Type B pancreatic cell (in vitro differentiated cells): ENCODE results near the gene OMA1. TPM values are rescaled to one million over a fixed set of nuclear protein-coding genes. Genes with fewer than 3 reads are reported as not detected.

Experiments used
- DNase-seq: peaks from one replicate; pipeline ENCODE4 v3.0.0; 2021; ENCODE audit warnings: mixed read lengths; ENCODE audit not compliant: unreplicated experiment; ENCODE audit errors: extremely low spot score
- H3K27ac Mint-ChIP-seq: 2 replicates; pipeline ENCODE4 v1.8.0; 2021; ENCODE audit warnings: mild to moderate bottlenecking, mixed read lengths
- H3K27me3 Mint-ChIP-seq: 2 replicates; pipeline ENCODE4 v1.8.0; 2021; ENCODE audit warnings: mixed read lengths
- H3K36me3 Mint-ChIP-seq: 2 replicates; pipeline ENCODE4 v1.8.0; 2021; ENCODE audit warnings: mixed read lengths
- H3K4me1 Mint-ChIP-seq: one replicate; pipeline ENCODE4 v1.8.0; 2021; ENCODE audit warnings: mixed read lengths; ENCODE audit not compliant: unreplicated experiment
- H3K4me3 Mint-ChIP-seq: 2 replicates; pipeline ENCODE4 v1.8.0; 2021; ENCODE audit warnings: mild to moderate bottlenecking, mixed read lengths
- H3K9me3 Mint-ChIP-seq: 2 replicates; pipeline ENCODE4 v1.8.0; 2021; ENCODE audit warnings: mixed read lengths
- CTCF ChIP-seq: fragments of 200-600 bp; sonication (generic); conservative IDR thresholded peaks from 2 replicates; pipeline ENCODE4 v1.5.0; 2021; ENCODE audit warnings: antibody characterized with exemption, mild to moderate bottlenecking
- long read RNA-seq: library from polyadenylated mRNA; unstranded; transcript quantifications from one replicate; pipeline ENCODE4 v2.0.0, GENCODE V29; 2020
- total RNA-seq: library from RNA; stranded (reverse); gene quantifications from 2 replicates; pipeline ENCODE4 v1.2.1, GENCODE V29; 2021; ENCODE audit warnings: low replicate concordance

OMA1 gene
- 19.1 and 22.4 TPM in 2 replicates for total RNA-seq
- long read RNA-seq, partial matches to known transcripts, result 5 of 81 reads
- long read RNA-seq, other reads (novel, unspliced or antisense), result 76 of 81 reads

- H3K27me3 Mint-ChIP-seq, result no peaks in the 10 kb centered on the region
- peak within 1 kb of the TSS; percentile 90 for H3K4me3 Mint-ChIP-seq
- no peaks in the 10 kb centered on the region for H3K9me3 Mint-ChIP-seq
- peak within 1 kb of the TSS; percentile 96 for H3K27ac Mint-ChIP-seq
- TF ChIP-seq CTCF, result peak; percentile 99
- peak; percentile 98 for DNase-seq
- peaks cover 25% of the 10 kb centered on the region for H3K4me1 Mint-ChIP-seq
- H3K36me3 Mint-ChIP-seq, result no peaks in the 10 kb centered on the region
These were observed at the start of gene OMA1 for GRCh38 chr1:58546520-58547308. Gene OMA1, minus strand, starts transcription at chr1:58546726. Its CDS starts 7,432 bp downstream, at chr1:58539294.

DNA sequence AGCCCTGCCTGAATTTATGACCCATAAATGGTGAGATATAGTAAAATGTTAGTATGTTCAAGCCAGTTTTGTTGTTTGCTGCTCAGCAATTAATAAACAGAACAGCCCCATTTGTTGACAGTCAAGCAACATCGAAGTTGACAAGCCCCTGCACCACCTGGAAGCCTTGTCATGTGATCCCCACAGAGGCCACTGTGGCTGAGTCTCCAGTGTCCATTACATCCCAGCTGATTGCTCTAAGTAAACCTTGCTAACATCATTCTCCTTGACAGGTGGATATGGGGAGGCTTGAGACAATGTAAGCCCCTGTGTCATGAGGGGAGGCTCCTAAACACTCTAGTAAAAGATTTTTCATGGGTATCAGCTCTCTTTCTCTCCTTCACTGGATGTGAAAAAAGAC is 48.0 kb upstream of the OMA1 start:
- H3K27me3 Mint-ChIP-seq, result peaks cover 2% of the 10 kb centered on the region
- TF ChIP-seq CTCF, result no peak
- H3K27ac Mint-ChIP-seq, result no peak overlapping the region
- H3K9me3 Mint-ChIP-seq, result peaks cover 9% of the 10 kb centered on the region
- no peak overlapping the region for H3K4me3 Mint-ChIP-seq
- no peaks in the 10 kb centered on the region for H3K36me3 Mint-ChIP-seq
- peaks cover 18% of the 10 kb centered on the region for H3K4me1 Mint-ChIP-seq
- DNase-seq, result no peak

DNA sequence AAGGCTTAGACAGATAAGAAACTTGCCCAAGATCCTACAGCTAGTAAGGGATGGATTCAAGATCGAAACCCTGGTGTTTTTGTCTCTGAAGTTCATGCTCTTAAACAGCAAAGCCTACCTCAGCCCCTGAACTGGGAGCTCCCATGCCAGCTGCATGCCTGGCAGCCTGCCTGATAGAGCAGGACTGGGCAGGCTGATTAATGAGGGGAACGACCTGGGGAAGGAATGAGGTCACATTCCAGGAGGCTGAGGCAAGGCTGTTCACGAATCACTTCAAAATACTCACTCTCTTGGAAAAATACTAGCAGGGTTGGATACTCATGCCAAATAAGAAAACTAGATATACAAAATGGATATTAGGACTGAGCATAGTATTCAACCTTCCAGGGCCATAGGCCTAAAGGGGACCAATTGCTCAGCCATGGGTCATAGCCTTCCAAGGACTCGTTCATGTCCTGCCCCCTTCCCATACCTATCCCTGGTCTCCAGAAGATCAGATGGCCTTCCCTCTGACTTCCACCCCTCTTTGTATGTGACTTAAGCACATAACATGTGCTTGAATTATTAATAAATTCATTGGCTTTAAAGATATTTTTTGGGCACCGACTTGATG is 46.1 kb upstream of the OMA1 start:
- peaks cover 18% of the 10 kb centered on the region for H3K4me1 Mint-ChIP-seq
- peaks cover 5% of the 10 kb centered on the region for H3K9me3 Mint-ChIP-seq
- TF ChIP-seq CTCF, result no peak
- H3K4me3 Mint-ChIP-seq, result no peak overlapping the region
- H3K27me3 Mint-ChIP-seq, result no peaks in the 10 kb centered on the region
- no peak for DNase-seq
- H3K36me3 Mint-ChIP-seq, result no peaks in the 10 kb centered on the region
- H3K27ac Mint-ChIP-seq, result no peak overlapping the region

DNA sequence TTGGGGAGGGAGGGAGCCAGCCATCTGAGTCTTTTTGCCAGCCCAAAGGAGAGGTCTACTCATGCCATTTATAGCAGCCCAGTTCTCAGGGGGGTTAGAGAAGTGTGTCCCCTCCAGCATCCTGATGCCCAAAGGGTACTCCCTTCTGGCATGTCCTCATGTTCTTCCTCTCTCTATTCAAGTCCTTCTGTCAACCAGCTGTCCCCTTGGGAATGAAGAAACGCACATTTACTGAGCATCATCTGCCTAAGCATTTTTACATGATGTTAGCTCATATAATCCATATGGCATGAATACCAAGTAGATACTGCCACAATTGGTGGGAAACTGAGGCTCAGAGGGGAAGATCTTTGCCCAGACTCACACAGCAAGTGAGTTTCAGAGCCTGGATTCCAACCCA is 45.3 kb upstream of the OMA1 start:
- peaks cover 11% of the 10 kb centered on the region for H3K4me1 Mint-ChIP-seq
- H3K27ac Mint-ChIP-seq, result no peak overlapping the region
- no peak for TF ChIP-seq CTCF
- no peak overlapping the region for H3K4me3 Mint-ChIP-seq
- peaks cover 5% of the 10 kb centered on the region for H3K9me3 Mint-ChIP-seq
- no peak for DNase-seq
- no peaks in the 10 kb centered on the region for H3K36me3 Mint-ChIP-seq
- no peaks in the 10 kb centered on the region for H3K27me3 Mint-ChIP-seq

DNA sequence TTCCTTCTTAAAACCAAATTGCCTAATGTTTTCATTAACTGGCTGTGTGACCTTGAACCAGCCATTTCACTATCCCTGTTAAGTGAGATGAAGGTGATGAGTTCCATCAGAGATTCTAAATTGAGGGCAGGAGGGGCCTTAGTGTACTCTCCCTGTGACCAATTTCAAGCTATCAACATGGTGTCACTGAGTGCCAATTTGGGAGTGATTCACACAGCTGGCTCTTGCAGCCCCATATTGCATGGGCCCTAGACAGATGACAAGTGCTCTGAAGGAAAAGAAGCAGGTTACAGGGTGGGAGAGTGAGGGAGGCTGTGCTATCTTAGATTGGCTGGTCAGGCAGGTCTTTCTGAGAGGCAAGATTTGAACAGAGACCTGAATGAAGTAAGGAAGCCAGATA is 43.5 kb upstream of the OMA1 start:
- H3K4me1 Mint-ChIP-seq, result peaks cover 9% of the 10 kb centered on the region
- no peak for DNase-seq
- H3K4me3 Mint-ChIP-seq, result no peak overlapping the region
- no peaks in the 10 kb centered on the region for H3K36me3 Mint-ChIP-seq
- no peak for TF ChIP-seq CTCF
- H3K9me3 Mint-ChIP-seq, result peaks cover 5% of the 10 kb centered on the region
- peaks cover 3% of the 10 kb centered on the region for H3K27me3 Mint-ChIP-seq
- no peak overlapping the region for H3K27ac Mint-ChIP-seq
